ENCODE results near the gene HOXB9. TPM values are rescaled to one million over a fixed set of nuclear protein-coding genes. Genes with fewer than 3 reads are reported as not detected.

HOXB9 gene
- total and polyA plus RNA-seq, 2 donors (not counting 3 experiments of a cell fraction or from before 2014, with no cell fraction given) = 0.79 to 1.1 TPM

- no peaks in the 10 kb centered on the region for H3K9me3 ChIP-seq (replicated peaks; ENCODE audit: control insufficient read depth, insufficient read depth, low read length)
- H2AFZ ChIP-seq (ENCODE audit: low read depth, low read length) = peak overlapping the region; percentile 4
- dilution Hi-C loops (cut with MboI; ENCODE audit: extremely low pct_ligation_motif_present, low sequenced_read_pairs) (no loop called here), intact Hi-C loops (cut with micrococcal nuclease) (no loop called here)
- H3K4me2 ChIP-seq (ENCODE audit: insufficient read depth, low read length) = no peak overlapping the region
- POLR2A ChIA-PET = no interaction called here
- CTCF ChIA-PET = no interaction called here
- no peaks in the 10 kb centered on the region for H3K36me3 ChIP-seq (ENCODE audit: control insufficient read depth in 2 of 2, extremely low read depth in 1 of 2, insufficient read depth in 2 of 2, low read length in 2 of 2)
- H3K9me1 ChIP-seq (replicated peaks; ENCODE audit: control insufficient read depth, extremely low read depth, insufficient read depth, low read length) = no peaks in the 10 kb centered on the region
- no peaks in the 10 kb centered on the region for H3K4me1 ChIP-seq (ENCODE audit: control insufficient read depth, extremely low read depth, insufficient read depth, low read length)
- no peak overlapping the region for H3K9ac ChIP-seq (replicated peaks; ENCODE audit: extremely low read depth, insufficient read depth, low read length)
- no peaks in the 10 kb centered on the region for H4K20me1 ChIP-seq (replicated peaks; ENCODE audit: control insufficient read depth, extremely low read depth, insufficient read depth, low read length)
- H3K79me2 ChIP-seq (ENCODE audit: control insufficient read depth, insufficient read depth, low read length) = no peaks in the 10 kb centered on the region
- no peak for DNase-seq (ENCODE audit: low read depth, low spot score)
- H3K27ac ChIP-seq (ENCODE audit: insufficient read depth, low read depth, low read length) = no peak overlapping the region
- no peak overlapping the region for H3K4me3 ChIP-seq (replicated peaks in 1 of 3; ENCODE audit: insufficient read depth in 1 of 3, low read depth in 1 of 3, low read length in 3 of 3)
- BruUV-seq (replicated peaks) = no TSS peak
- peaks cover 85 to 93% of the 10 kb centered on the region in 2 experiments for H3K27me3 ChIP-seq (ENCODE audit: control insufficient read depth in 2 of 2, insufficient read depth in 2 of 2, low read length in 2 of 2)
- FAIRE-seq = no peak
- TF ChIP-seq MAX (IDR thresholded peaks at IDR 0.05; ENCODE audit: insufficient read depth, insufficient read length) (no peak), CTCF (IDR thresholded peaks at IDR 0.05; ENCODE audit: extremely low read depth in 1 of 2, insufficient read depth in 1 of 2, low read depth in 1 of 2, low read length in 2 of 2) (no peak), POLR2AphosphoS5 (IDR thresholded peaks at IDR 0.05; ENCODE audit: insufficient read depth, low read depth, low read length) (no peak), EZH2 (IDR thresholded peaks at IDR 0.05; ENCODE audit: borderline replicate concordance, low read depth, low read length, severe bottlenecking) (peak; percentile 99)
Observed at GRCh38 chr17:48642059-48642842, 16.1 kb upstream of the HOXB9 start.

All from endothelial cell of umbilical vein (primary cell).